NCI-H146 (cell line): Measurements from ENCODE around the gene EGFL8.
A peak's percentile ranks its signal among the peaks of the same experiment; 100 is the strongest.
"Not testable (repeated sequence)": the region's sequence is repeated elsewhere in the genome, so short reads cannot be mapped to it uniquely, and the experiment has no call there.

Experiments used
- DNase-seq: peaks from one replicate; lab custom pipeline; 2025; lab: John Stamatoyannopoulos, UW

The EGFL8 gene

GRCh38 chr6:32184084-32184640 lies 19.8 kb downstream of the EGFL8 start, which contains the start of gene AGER:
Gene AGER (minus strand): TSS chr6:32184253. CDS start chr6:32184222, 31 bp downstream.
- no peak for DNase-seq

GRCh38 chr6:32185681-32186131 lies 21.3 kb downstream of the EGFL8 start:
- not testable (repeated sequence) for DNase-seq

- not testable (repeated sequence) for DNase-seq
These were observed 21.9 kb downstream of the EGFL8 start for GRCh38 chr6:32186151-32186840.

GRCh38 chr6:32187009-32187709 lies 22.8 kb downstream of the EGFL8 start:
- DNase-seq: no peak

GRCh38 chr6:32187725-32188380 lies 23.5 kb downstream of the EGFL8 start:
- not testable (repeated sequence) for DNase-seq

- no peak for DNase-seq
These were observed 24.1 kb downstream of the EGFL8 start for GRCh38 chr6:32188381-32189068.

- no peak for DNase-seq
These were observed 24.8 kb downstream of the EGFL8 start for GRCh38 chr6:32189069-32189741.

GRCh38 chr6:32189742-32190053 lies 25.3 kb downstream of the EGFL8 start:
- DNase-seq: no peak

- DNase-seq: peak; percentile 89
These were observed 25.9 kb downstream of the EGFL8 start, which contains the start of gene PBX2 for GRCh38 chr6:32190054-32190851. Gene PBX2 (minus strand): TSS chr6:32190202. CDS start chr6:32189915, 287 bp downstream.

GRCh38 chr6:32190911-32191677 lies 26.7 kb downstream of the EGFL8 start:
- no peak for DNase-seq

GRCh38 chr6:32191696-32192607 lies 27.6 kb downstream of the EGFL8 start:
- no peak for DNase-seq

- no peak for DNase-seq
These were observed 28.2 kb downstream of the EGFL8 start, which contains the start of gene GPSM3 for GRCh38 chr6:32192608-32193039. Gene GPSM3 (minus strand): TSS chr6:32192643. CDS start chr6:32192513, 130 bp downstream.

- not testable (repeated sequence) for DNase-seq
These were observed 28.7 kb downstream of the EGFL8 start for GRCh38 chr6:32193096-32193495.

GRCh38 chr6:32194388-32194787 lies 30.0 kb downstream of the EGFL8 start:
- no peak for DNase-seq

- DNase-seq: peak; percentile 28
These were observed 30.6 kb downstream of the EGFL8 start for GRCh38 chr6:32194825-32195651.

GRCh38 chr6:32195652-32195901 lies 31.2 kb downstream of the EGFL8 start:
- peak; percentile 100 for DNase-seq

- DNase-seq: peak; percentile 90
These were observed 31.7 kb downstream of the EGFL8 start for GRCh38 chr6:32195902-32196681.
